Measurements from ENCODE around the gene CDC27. TPM values are rescaled to one million over a fixed set of nuclear protein-coding genes. Genes with fewer than 3 reads are reported as not detected.
A peak's percentile ranks its signal among the peaks of the same experiment; 100 is the strongest.
"Not testable (repeated sequence)": the region's sequence is repeated elsewhere in the genome, so short reads cannot be mapped to it uniquely, and the experiment has no call there.

CDC27 gene
- total RNA-seq, 2 donors from 2014 or later: 50.1 to 61.6 TPM

- ATAC-seq: no peak
- peaks cover 28% of the 10 kb centered on the region for H3K4me1 Mint-ChIP-seq
- H3K27me3 Mint-ChIP-seq: no peaks in the 10 kb centered on the region
- H3K9me3 ChIP-seq (ENCODE audit: control insufficient read depth, low read length, poor library complexity, severe bottlenecking): no peaks in the 10 kb centered on the region
- no peak overlapping the region for H3K4me3 Mint-ChIP-seq
- DNase-seq: no peak
- peaks cover 4% of the 10 kb centered on the region for H3K36me3 Mint-ChIP-seq (ENCODE audit: low read depth)
- H3K27ac Mint-ChIP-seq: peak overlapping the region; percentile 65
Measured at GRCh38 chr17:47176389-47176826, 12.7 kb downstream of the CDC27 start.

GRCh38 chr17:47174823-47175222 lies 14.3 kb downstream of the CDC27 start:
- Mint-ChIP-seq H3K27ac (peak overlapping the region; percentile 90), H3K4me1 (peaks cover 23% of the 10 kb centered on the region)
- not testable (repeated sequence) for ATAC-seq; DNase-seq; H3K9me3 ChIP-seq (ENCODE audit: control insufficient read depth, low read length, poor library complexity, severe bottlenecking); H3K27me3 Mint-ChIP-seq; H3K4me3 Mint-ChIP-seq; H3K36me3 Mint-ChIP-seq (ENCODE audit: low read depth)

GRCh38 chr17:47172696-47173565 lies 16.2 kb downstream of the CDC27 start:
- Mint-ChIP-seq H3K4me1 (peaks cover 15% of the 10 kb centered on the region), H3K27ac (no peak overlapping the region)

GRCh38 chr17:47170710-47171109 lies 18.4 kb downstream of the CDC27 start:
- peaks cover 8% of the 10 kb centered on the region for H3K4me1 Mint-ChIP-seq
- H3K27me3 Mint-ChIP-seq: no peaks in the 10 kb centered on the region
- H3K27ac Mint-ChIP-seq: peak overlapping the region; percentile 29
- H3K36me3 Mint-ChIP-seq (ENCODE audit: low read depth): peaks cover 4% of the 10 kb centered on the region
- no peak for DNase-seq
- no peak for ATAC-seq
- no peak overlapping the region for H3K4me3 Mint-ChIP-seq
- H3K9me3 ChIP-seq (ENCODE audit: control insufficient read depth, low read length, poor library complexity, severe bottlenecking): no peaks in the 10 kb centered on the region

More at GRCh38 chr17:47172696-47173565, 16.2 kb downstream of the CDC27 start:
- DNase-seq (no peak), ATAC-seq (no peak)
- H3K36me3 Mint-ChIP-seq (ENCODE audit: low read depth): no peaks in the 10 kb centered on the region
- H3K4me3 Mint-ChIP-seq: no peak overlapping the region
- H3K9me3 ChIP-seq (ENCODE audit: control insufficient read depth, low read length, poor library complexity, severe bottlenecking): no peaks in the 10 kb centered on the region
- H3K27me3 Mint-ChIP-seq: no peaks in the 10 kb centered on the region

- not testable (repeated sequence) for ATAC-seq; H3K36me3 Mint-ChIP-seq (ENCODE audit: low read depth); H3K27me3 Mint-ChIP-seq; DNase-seq; H3K4me1 Mint-ChIP-seq; H3K4me3 Mint-ChIP-seq; H3K27ac Mint-ChIP-seq; H3K9me3 ChIP-seq (ENCODE audit: control insufficient read depth, low read length, poor library complexity, severe bottlenecking)
Measured at GRCh38 chr17:47168896-47169295, 20.2 kb downstream of the CDC27 start.

- H3K27me3 Mint-ChIP-seq; ATAC-seq; H3K4me3 Mint-ChIP-seq; H3K9me3 ChIP-seq (ENCODE audit: control insufficient read depth, low read length, poor library complexity, severe bottlenecking); DNase-seq; H3K36me3 Mint-ChIP-seq (ENCODE audit: low read depth): not testable (repeated sequence)
- H3K4me1 Mint-ChIP-seq: peaks cover 13% of the 10 kb centered on the region
- H3K27ac Mint-ChIP-seq: peak overlapping the region; percentile 86
Measured at GRCh38 chr17:47166854-47167253, 22.2 kb downstream of the CDC27 start.

- Mint-ChIP-seq H3K4me1 (peaks cover 14% of the 10 kb centered on the region), H3K27me3 (no peaks in the 10 kb centered on the region), H3K27ac (peak overlapping the region; percentile 86), H3K4me3 (no peak overlapping the region), H3K36me3 (ENCODE audit: low read depth) (peaks cover 8% of the 10 kb centered on the region)
- H3K9me3 ChIP-seq (ENCODE audit: control insufficient read depth, low read length, poor library complexity, severe bottlenecking): no peaks in the 10 kb centered on the region
- DNase-seq (no peak), ATAC-seq (no peak)
Measured at GRCh38 chr17:47165137-47165536, 24.0 kb downstream of the CDC27 start.

GRCh38 chr17:47164263-47164662 lies 24.8 kb downstream of the CDC27 start:
- Mint-ChIP-seq H3K4me3 (no peak overlapping the region), H3K27ac (peak overlapping the region; percentile 89), H3K36me3 (ENCODE audit: low read depth) (peaks cover 8% of the 10 kb centered on the region), H3K27me3 (no peaks in the 10 kb centered on the region), H3K4me1 (peaks cover 14% of the 10 kb centered on the region)
- H3K9me3 ChIP-seq (ENCODE audit: control insufficient read depth, low read length, poor library complexity, severe bottlenecking): no peaks in the 10 kb centered on the region
- no peak for ATAC-seq
- DNase-seq: no peak

- H3K4me3 Mint-ChIP-seq: peak overlapping the region; percentile 78
- H3K36me3 Mint-ChIP-seq (ENCODE audit: low read depth): peaks cover 6% of the 10 kb centered on the region
- H3K9me3 ChIP-seq (ENCODE audit: control insufficient read depth, low read length, poor library complexity, severe bottlenecking): no peaks in the 10 kb centered on the region
- H3K27ac Mint-ChIP-seq: peak overlapping the region; percentile 89
- DNase-seq: no peak
- no peak for ATAC-seq
- H3K27me3 Mint-ChIP-seq: no peaks in the 10 kb centered on the region
- H3K4me1 Mint-ChIP-seq: peaks cover 12% of the 10 kb centered on the region
Measured at GRCh38 chr17:47162013-47162622, 27.0 kb downstream of the CDC27 start.

- Mint-ChIP-seq H3K4me3 (no peak overlapping the region), H3K27ac (no peak overlapping the region)
- DNase-seq: no peak
Measured at GRCh38 chr17:47159315-47159714, 29.8 kb downstream of the CDC27 start.

GRCh38 chr17:47145351-47145750 lies 43.7 kb downstream of the CDC27 start:
- Mint-ChIP-seq H3K36me3 (ENCODE audit: low read depth) (peaks cover 9% of the 10 kb centered on the region), H3K4me3 (no peak overlapping the region), H3K4me1 (no peaks in the 10 kb centered on the region), H3K27ac (peak overlapping the region; percentile 21), H3K27me3 (no peaks in the 10 kb centered on the region)
- DNase-seq (no peak), ATAC-seq (no peak)
- H3K9me3 ChIP-seq (ENCODE audit: control insufficient read depth, low read length, poor library complexity, severe bottlenecking): no peaks in the 10 kb centered on the region

More at GRCh38 chr17:47159315-47159714, 29.8 kb downstream of the CDC27 start:
- no peaks in the 10 kb centered on the region for H3K9me3 ChIP-seq (ENCODE audit: control insufficient read depth, low read length, poor library complexity, severe bottlenecking)
- ATAC-seq: no peak
- H3K36me3 Mint-ChIP-seq (ENCODE audit: low read depth): peaks cover 4% of the 10 kb centered on the region
- peaks cover 12% of the 10 kb centered on the region for H3K4me1 Mint-ChIP-seq
- no peaks in the 10 kb centered on the region for H3K27me3 Mint-ChIP-seq

- Mint-ChIP-seq H3K36me3 (ENCODE audit: low read depth) (peaks cover 2% of the 10 kb centered on the region), H3K27me3 (no peaks in the 10 kb centered on the region), H3K27ac (no peak overlapping the region), H3K4me3 (no peak overlapping the region), H3K4me1 (no peaks in the 10 kb centered on the region)
- no peaks in the 10 kb centered on the region for H3K9me3 ChIP-seq (ENCODE audit: control insufficient read depth, low read length, poor library complexity, severe bottlenecking)
- ATAC-seq (no peak), DNase-seq (no peak)
Measured at GRCh38 chr17:47135235-47135634, 53.9 kb downstream of the CDC27 start.

GRCh38 chr17:47134354-47134753 lies 54.7 kb downstream of the CDC27 start:
- not testable (repeated sequence) for H3K27ac Mint-ChIP-seq; H3K4me1 Mint-ChIP-seq; H3K4me3 Mint-ChIP-seq; ATAC-seq; H3K27me3 Mint-ChIP-seq; H3K36me3 Mint-ChIP-seq (ENCODE audit: low read depth); H3K9me3 ChIP-seq (ENCODE audit: control insufficient read depth, low read length, poor library complexity, severe bottlenecking); DNase-seq
